Measurements from ENCODE around the gene CTCFL. TPM values are rescaled to one million over a fixed set of nuclear protein-coding genes. Genes with fewer than 3 reads are reported as not detected.

The CTCFL gene
- total RNA-seq, 1 donor from 2014 or later, result not detected

- TF ChIP-seq, protein P1, sequence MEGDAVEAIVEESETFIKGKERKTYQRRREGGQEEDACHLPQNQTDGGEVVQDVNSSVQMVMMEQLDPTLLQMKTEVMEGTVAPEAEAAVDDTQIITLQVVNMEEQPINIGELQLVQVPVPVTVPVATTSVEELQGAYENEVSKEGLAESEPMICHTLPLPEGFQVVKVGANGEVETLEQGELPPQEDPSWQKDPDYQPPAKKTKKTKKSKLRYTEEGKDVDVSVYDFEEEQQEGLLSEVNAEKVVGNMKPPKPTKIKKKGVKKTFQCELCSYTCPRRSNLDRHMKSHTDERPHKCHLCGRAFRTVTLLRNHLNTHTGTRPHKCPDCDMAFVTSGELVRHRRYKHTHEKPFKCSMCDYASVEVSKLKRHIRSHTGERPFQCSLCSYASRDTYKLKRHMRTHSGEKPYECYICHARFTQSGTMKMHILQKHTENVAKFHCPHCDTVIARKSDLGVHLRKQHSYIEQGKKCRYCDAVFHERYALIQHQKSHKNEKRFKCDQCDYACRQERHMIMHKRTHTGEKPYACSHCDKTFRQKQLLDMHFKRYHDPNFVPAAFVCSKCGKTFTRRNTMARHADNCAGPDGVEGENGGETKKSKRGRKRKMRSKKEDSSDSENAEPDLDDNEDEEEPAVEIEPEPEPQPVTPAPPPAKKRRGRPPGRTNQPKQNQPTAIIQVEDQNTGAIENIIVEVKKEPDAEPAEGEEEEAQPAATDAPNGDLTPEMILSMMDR (IDR thresholded peaks at IDR 0.05; ENCODE audit: insufficient read depth, low read length, severe bottlenecking), result no peak
- H3K27me3 ChIP-seq (ENCODE audit: control insufficient read depth, insufficient read depth, low read length), result peaks cover under 1% of the 10 kb centered on the region
- DNase-seq (ENCODE audit: low read depth) (no peak), FAIRE-seq (no peak)
- no peaks in the 10 kb centered on the region for H3K36me3 ChIP-seq (ENCODE audit: control insufficient read depth, insufficient read depth, low read length)
- H3K4me3 ChIP-seq (ENCODE audit: low read depth, low read length), result no peak overlapping the region
Observed at GRCh38 chr20:57476641-57477461, 48.1 kb downstream of the CTCFL start.

- no peak overlapping the region for H3K4me3 ChIP-seq (ENCODE audit: low read depth, low read length)
- H3K36me3 ChIP-seq (ENCODE audit: control insufficient read depth, insufficient read depth, low read length), result no peaks in the 10 kb centered on the region
- TF ChIP-seq, protein P1 (IDR thresholded peaks at IDR 0.05; ENCODE audit: insufficient read depth, low read length, severe bottlenecking), result no peak
- peaks cover 4% of the 10 kb centered on the region for H3K27me3 ChIP-seq (ENCODE audit: control insufficient read depth, insufficient read depth, low read length)
- DNase-seq (ENCODE audit: low read depth), result no peak
- no peak for FAIRE-seq
Observed at GRCh38 chr20:57476084-57476526, 48.8 kb downstream of the CTCFL start.

- peaks cover 4% of the 10 kb centered on the region for H3K27me3 ChIP-seq (ENCODE audit: control insufficient read depth, insufficient read depth, low read length)
- no peak for FAIRE-seq
- H3K4me3 ChIP-seq (ENCODE audit: low read depth, low read length), result no peak overlapping the region
- H3K36me3 ChIP-seq (ENCODE audit: control insufficient read depth, insufficient read depth, low read length), result no peaks in the 10 kb centered on the region
- TF ChIP-seq, protein P1 (IDR thresholded peaks at IDR 0.05; ENCODE audit: insufficient read depth, low read length, severe bottlenecking), result no peak
- no peak for DNase-seq (ENCODE audit: low read depth)
Observed at GRCh38 chr20:57475388-57476083, 49.4 kb downstream of the CTCFL start.

- H3K27me3 ChIP-seq (ENCODE audit: control insufficient read depth, insufficient read depth, low read length), result peaks cover 7% of the 10 kb centered on the region
- DNase-seq (ENCODE audit: low read depth) (no peak), FAIRE-seq (no peak)
- H3K36me3 ChIP-seq (ENCODE audit: control insufficient read depth, insufficient read depth, low read length), result no peaks in the 10 kb centered on the region
- TF ChIP-seq, protein P1 (IDR thresholded peaks at IDR 0.05; ENCODE audit: insufficient read depth, low read length, severe bottlenecking), result no peak
- H3K4me3 ChIP-seq (ENCODE audit: low read depth, low read length), result no peak overlapping the region
Observed at GRCh38 chr20:57474816-57475215, 50.1 kb downstream of the CTCFL start.

GRCh38 chr20:57474205-57474604 is 50.7 kb downstream of the CTCFL start:
- peaks cover 7% of the 10 kb centered on the region for H3K27me3 ChIP-seq (ENCODE audit: control insufficient read depth, insufficient read depth, low read length)

More at GRCh38 chr20:57474205-57474604, 50.7 kb downstream of the CTCFL start:
- Histone ChIP-seq H3K36me3 (ENCODE audit: control insufficient read depth, insufficient read depth, low read length) (no peaks in the 10 kb centered on the region), H3K4me3 (ENCODE audit: low read depth, low read length) (no peak overlapping the region)
- FAIRE-seq, result no peak
- DNase-seq (ENCODE audit: low read depth), result no peak
- TF ChIP-seq, protein P1 (IDR thresholded peaks at IDR 0.05; ENCODE audit: insufficient read depth, low read length, severe bottlenecking), result no peak
